ENCODE results near the gene MAP2K1. TPM values are rescaled to one million over a fixed set of nuclear protein-coding genes. Genes with fewer than 3 reads are reported as not detected.
"Not testable (repeated sequence)": the region's sequence is repeated elsewhere in the genome, so short reads cannot be mapped to it uniquely, and the experiment has no call there.

The MAP2K1 gene
- total and polyA plus RNA-seq, 3 donors from 2014 or later, result 26.1 to 29.6 (median 27.6) TPM

DNA sequence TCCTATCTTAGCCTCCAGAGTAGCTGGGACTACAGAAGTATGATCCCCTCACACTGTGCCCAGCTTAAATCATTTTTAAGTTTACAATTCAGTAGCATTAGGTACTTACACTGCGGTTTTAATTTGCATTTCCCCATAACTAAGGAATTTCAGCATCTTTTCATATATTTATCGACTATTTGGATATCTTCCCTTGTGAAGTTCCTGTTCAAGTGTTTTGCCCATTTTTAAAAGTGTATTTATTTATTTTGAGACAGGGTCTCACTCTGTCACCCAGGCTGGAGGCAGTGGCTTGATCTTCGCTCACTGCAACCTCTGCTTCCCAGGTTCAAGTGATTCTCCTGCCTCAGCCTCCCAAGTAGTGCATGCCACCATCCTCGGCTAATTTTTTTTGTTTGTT lies 12.5 kb upstream of the MAP2K1 start:
- H3K4me3 ChIP-seq, result no peak overlapping the region
- 94 to 99% methylated on average over 4 of the region's 4 CpGs for WGBS, 2 donors
- no peaks in the 10 kb centered on the region for H3K27me3 ChIP-seq
- H3K27ac ChIP-seq, result no peak overlapping the region
- H3K9me3 ChIP-seq, result no peaks in the 10 kb centered on the region
- no peak for DNase-seq
- TF ChIP-seq CTCF (IDR thresholded peaks at IDR 0.05), result no peak
- no peak for TF ChIP-seq POLR2A (IDR thresholded peaks at IDR 0.05)
- intact Hi-C loops (cut with DNase I; ENCODE audit: low total_unique reads), result no loop called here
- H3K4me1 ChIP-seq, result no peaks in the 10 kb centered on the region
- no peaks in the 10 kb centered on the region for H3K36me3 ChIP-seq (ENCODE audit: low read depth, missing control alignments)

DNA sequence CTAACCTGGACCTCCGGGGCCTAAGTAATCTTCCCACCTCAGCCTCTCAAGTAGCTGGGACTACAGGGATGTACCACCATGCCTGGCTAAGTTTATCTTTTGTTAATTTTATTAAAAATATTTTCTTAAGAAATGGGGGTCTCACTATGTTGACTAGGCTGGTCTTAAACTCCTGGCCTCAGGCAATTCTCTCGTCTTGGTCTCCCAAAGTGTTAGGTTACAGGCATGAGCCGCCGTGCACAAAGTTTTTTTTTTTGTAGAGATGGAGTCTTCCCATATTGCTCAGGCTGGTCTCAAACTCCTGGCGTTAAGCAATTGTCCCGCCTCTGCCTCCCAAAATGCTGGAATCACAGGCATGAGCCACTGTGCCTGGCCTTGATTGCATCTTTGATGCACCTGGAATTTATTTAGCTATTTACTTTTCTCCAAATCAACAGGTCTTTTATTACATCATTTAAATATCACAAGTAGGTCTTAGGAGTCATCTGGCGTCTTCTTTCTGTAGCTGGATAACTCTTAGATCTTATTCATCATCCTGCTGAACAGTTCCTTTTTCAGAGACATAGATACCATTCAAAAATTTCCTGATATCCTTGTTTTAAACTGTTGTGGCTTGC lies 7.8 kb upstream of the MAP2K1 start:
- Histone ChIP-seq H3K9me3 (no peaks in the 10 kb centered on the region), H3K4me1 (no peaks in the 10 kb centered on the region), H3K27me3 (no peaks in the 10 kb centered on the region), H3K27ac (no peak overlapping the region), H3K4me3 (no peak overlapping the region), H3K36me3 (ENCODE audit: low read depth, missing control alignments) (no peaks in the 10 kb centered on the region)
- intact Hi-C loops (cut with DNase I; ENCODE audit: low total_unique reads), result no loop called here
- DNase-seq, result no peak
- WGBS, 2 donors, result 83 to 92% methylated on average over 7 of the region's 7 CpGs
- TF ChIP-seq CTCF (IDR thresholded peaks at IDR 0.05) (no peak), POLR2A (IDR thresholded peaks at IDR 0.05) (no peak)

GRCh38 chr15:66381376-66381775 lies 5.3 kb upstream of the MAP2K1 start:
- H3K27me3 ChIP-seq; H3K27ac ChIP-seq; H3K4me3 ChIP-seq; H3K36me3 ChIP-seq (ENCODE audit: low read depth, missing control alignments); H3K9me3 ChIP-seq; H3K4me1 ChIP-seq; DNase-seq; intact Hi-C loops (cut with DNase I; ENCODE audit: low total_unique reads): not testable (repeated sequence)
- WGBS, 2 donors, result 94 to 96% methylated on average over 2 of the region's 2 CpGs

DNA sequence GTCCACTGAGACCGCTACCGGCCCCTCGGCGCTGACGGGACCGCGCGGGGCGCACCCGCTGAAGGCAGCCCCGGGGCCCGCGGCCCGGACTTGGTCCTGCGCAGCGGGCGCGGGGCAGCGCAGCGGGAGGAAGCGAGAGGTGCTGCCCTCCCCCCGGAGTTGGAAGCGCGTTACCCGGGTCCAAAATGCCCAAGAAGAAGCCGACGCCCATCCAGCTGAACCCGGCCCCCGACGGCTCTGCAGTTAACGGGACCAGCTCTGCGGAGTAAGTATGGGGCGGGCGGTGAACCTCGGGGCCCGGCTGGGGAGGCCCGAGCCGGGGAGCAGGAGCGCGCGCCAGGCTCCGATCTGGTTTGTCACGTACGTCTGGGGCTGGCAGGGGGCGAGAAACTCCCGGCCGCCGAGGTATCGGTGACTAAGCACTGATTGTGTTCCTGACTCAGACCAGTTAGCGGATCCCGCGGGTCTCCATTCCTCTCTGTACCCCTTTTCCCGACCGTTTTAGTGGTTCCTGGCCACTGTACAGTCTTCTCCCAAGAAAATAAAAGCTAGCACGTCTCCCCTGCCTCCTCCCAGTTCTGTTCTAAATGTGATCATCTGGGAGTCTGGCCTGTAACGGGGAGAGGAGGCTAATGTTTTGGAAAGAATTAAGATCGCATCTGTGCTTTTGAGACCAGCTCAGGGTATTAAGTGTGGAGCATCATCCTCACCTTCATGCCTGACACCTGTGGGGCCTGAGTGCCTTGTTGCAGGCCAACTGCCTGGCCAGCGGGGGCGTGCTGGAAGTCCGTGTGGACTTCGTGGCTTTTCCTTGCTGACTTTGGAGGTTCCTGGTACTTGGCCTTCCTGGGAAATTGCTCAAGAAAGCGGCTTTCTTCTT lies 691 bp downstream of the MAP2K1 start:
- intact Hi-C loops (cut with DNase I; ENCODE audit: low total_unique reads), result loop anchor here (5.0 kb wide), 1 partner anchor 110 kb away; the partner anchor contains the start of gene SNAPC5
- peak overlapping the region; percentile 93 to 94 for H3K27ac ChIP-seq

More for the DNA sequence above, 691 bp downstream of the MAP2K1 start:
- no peaks in the 10 kb centered on the region for H3K27me3 ChIP-seq
- 0 to 1% methylated on average over 31 to 47 of the region's 62 CpGs for WGBS, 2 donors
- peak in 2 of 3 experiments; percentile 14 to 21 for TF ChIP-seq CTCF (IDR thresholded peaks at IDR 0.05)
- TF ChIP-seq POLR2A (IDR thresholded peaks at IDR 0.05), result no peak
- DNase-seq, result peak; percentile 65
- peaks cover 17% of the 10 kb centered on the region for H3K4me1 ChIP-seq
- no peaks in the 10 kb centered on the region for H3K9me3 ChIP-seq
- H3K36me3 ChIP-seq (ENCODE audit: low read depth, missing control alignments), result no peaks in the 10 kb centered on the region
- H3K4me3 ChIP-seq, result peak overlapping the region; percentile 92 to 93
